Stimulated activated CD4-positive, alpha-beta T cell treated with anti-CD3 and anti-CD28 coated beads, Interleukin-12 subunit alpha, Interleukin-12 subunit beta, amount 100 ng/mL, for 4 hours (primary cell): ENCODE data around the gene TDRD10.

ENCODE experiments used
- DNase-seq: peaks from one replicate; pipeline ENCODE4 v3.0.0-alpha.2; 2020

Gene TDRD10

DNA sequence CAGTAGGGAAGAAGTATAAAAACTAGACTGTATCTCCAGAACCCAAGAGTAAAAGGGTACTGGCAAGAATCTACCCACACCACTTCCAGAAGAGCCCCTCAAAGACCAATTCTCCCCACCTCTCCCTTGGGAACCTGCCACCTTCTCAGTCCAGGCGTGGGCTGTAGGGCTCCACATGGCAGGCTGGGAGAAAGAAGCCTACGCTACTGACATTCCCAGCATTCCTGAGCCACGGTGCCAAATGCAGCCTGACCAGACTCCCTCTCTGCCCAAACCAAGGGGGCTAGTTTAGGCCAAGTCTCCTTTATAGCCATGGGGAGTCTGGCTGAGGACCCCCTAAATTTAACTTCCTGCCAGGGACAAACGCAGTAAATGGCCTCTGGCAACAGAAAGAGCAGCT lies 54.4 kb downstream of the TDRD10 start:
- DNase-seq: no peak

DNA sequence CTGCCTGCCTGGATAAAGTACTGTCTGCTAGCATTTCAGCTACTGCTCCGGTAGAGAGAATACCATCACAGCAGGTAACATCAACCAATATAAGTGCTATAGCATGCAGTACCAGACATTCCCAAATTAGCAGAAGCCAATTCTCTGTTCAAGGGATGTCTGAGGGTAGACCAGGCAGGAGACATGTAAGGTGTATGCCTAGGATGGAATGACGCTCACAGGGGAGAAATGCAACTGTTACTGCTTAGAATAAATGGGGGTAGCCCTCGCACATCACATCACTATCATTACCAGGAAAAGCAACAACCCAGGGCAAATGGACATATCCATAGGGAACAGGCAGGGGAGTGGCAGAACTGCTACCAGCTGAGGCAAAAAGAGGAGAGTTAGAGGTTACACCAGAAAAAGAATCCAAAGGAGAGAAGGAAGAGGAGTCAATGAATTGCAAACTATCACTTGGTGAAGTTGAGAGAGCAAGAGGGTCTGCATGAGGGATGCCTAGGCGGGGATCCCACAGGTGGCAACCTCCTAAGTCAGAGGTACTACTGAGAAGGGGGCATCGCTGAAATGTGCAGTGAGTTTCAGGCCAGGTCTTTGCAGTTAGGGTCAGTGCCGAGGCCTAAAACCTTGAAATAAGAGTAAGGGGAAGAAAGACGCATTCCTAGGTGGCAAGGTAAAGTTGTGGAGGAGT lies 55.4 kb downstream of the TDRD10 start:
- no peak for DNase-seq

GRCh38 chr1:154557939-154558719 lies 56.1 kb downstream of the TDRD10 start, which contains the start of gene UBE2Q1:
Gene UBE2Q1 (minus strand): TSS chr1:154558662. CDS start chr1:154558553, 109 bp downstream.
- DNase-seq: peak; percentile 30

- DNase-seq: peak; percentile 99
Measured at GRCh38 chr1:154558720-154559465, 56.9 kb downstream of the TDRD10 start.

- DNase-seq: peak; percentile 71
Measured at GRCh38 chr1:154559466-154560044, 57.5 kb downstream of the TDRD10 start.

DNA sequence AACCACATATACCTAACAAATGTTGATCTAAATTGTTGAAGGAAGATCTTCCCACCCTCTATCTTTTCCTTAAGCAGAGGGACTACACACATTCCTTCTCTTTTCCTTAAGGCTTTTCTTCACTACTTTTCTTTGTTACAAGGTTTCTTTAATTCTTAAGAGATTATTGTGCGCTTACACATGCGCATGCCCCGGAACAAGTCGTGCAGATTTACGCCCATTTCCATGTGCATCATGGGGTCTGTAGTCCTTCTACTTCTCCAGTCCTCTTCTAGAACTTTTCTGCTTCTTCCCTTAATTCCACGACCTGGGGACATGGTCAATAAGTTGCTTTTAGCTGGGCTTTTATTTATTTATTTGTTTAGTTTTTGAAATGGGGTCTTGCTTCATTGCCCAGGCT lies 63.9 kb downstream of the TDRD10 start:
- DNase-seq: no peak

DNA sequence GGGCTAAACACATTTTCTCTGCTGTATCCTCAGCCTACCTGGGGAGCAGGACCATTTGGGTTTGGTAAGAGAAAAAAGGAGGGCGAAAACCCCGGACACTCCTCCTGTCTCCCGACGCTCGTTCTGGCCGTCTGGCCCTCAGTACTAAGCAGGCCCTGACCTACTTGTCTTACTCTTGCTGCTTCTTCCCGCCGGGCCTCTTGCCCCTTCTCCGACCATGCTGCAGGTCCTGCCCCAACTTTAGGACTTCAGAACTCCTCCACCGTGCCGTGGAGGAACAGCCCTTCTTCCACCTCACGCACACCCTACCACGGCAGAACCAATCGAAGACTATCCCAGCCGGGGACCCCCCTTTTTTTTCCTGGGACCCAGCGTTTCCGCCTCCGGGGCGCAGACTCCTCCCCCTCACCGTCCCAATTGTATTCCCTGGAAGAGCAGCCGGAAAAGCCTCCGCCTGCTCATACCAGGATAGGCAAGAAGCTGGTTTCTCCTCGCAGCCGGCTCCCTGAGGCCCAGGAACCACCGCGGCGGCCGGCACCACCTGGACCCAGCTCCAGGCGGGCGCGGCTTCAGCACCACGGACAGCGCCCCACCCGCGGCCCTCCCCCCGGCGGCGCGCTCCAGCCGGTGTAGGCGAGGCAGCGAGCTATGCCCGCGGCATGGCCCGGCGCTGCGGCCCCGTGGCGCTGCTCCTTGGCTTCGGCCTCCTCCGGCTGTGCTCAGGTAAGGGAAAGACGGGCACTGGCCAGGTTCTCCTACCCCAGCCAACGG lies 65.6 kb downstream of the TDRD10 start, which contains the start of gene CHRNB2:
Gene CHRNB2, plus strand, starts transcription at position 393 of the 771 bp plus-strand sequence. Its CDS starts 267 bp downstream, at position 660.
- peak; percentile 66 for DNase-seq

DNA sequence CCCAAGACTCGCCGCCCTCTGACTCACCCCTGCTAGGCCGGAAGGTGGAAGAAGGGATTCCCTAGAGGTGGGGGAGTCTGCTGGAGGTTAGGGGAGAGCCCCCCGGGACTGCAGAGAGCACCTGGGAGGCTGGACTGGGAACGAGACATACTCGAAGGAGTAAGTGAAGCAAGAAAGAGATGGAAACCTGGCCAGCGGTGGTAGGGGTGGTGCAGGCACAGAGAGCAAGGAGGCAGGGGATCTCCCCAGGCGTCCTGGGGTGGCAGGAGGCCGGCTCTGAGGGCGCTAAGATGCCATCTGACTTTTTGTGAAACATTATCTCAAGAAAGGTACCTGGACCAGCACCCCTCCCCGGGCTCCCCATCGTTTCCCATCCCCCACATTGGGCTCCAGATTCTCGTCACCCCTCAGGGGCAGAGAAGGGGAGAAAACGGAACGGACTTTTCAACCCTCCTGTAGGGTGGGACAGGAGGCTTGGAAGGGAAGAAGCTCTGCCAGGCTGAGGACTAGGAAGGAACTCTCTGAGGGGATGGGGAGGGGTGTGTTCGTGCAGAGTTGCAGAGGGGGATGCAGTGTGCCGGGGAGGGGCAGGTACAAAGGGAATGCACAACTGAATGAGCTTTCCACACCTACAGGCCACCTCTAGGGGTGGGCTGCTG lies 66.3 kb downstream of the TDRD10 start:
- no peak for DNase-seq

DNA sequence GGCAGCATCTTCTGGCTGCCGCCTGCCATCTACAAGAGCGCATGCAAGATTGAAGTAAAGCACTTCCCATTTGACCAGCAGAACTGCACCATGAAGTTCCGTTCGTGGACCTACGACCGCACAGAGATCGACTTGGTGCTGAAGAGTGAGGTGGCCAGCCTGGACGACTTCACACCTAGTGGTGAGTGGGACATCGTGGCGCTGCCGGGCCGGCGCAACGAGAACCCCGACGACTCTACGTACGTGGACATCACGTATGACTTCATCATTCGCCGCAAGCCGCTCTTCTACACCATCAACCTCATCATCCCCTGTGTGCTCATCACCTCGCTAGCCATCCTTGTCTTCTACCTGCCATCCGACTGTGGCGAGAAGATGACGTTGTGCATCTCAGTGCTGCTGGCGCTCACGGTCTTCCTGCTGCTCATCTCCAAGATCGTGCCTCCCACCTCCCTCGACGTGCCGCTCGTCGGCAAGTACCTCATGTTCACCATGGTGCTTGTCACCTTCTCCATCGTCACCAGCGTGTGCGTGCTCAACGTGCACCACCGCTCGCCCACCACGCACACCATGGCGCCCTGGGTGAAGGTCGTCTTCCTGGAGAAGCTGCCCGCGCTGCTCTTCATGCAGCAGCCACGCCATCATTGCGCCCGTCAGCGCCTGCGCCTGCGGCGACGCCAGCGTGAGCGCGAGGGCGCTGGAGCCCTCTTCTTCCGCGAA lies 69.4 kb downstream of the TDRD10 start:
- DNase-seq: no peak

DNA sequence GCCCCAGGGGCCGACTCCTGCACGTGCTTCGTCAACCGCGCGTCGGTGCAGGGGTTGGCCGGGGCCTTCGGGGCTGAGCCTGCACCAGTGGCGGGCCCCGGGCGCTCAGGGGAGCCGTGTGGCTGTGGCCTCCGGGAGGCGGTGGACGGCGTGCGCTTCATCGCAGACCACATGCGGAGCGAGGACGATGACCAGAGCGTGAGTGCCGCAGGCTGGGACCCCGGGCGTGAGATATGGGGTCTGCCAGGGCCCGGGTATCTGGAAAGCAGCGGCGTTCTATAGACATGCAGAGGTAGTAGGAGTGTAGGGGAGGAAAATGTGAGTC lies 69.9 kb downstream of the TDRD10 start:
- DNase-seq: no peak

- DNase-seq: no peak
Measured at GRCh38 chr1:154572468-154573167, 70.6 kb downstream of the TDRD10 start.

DNA sequence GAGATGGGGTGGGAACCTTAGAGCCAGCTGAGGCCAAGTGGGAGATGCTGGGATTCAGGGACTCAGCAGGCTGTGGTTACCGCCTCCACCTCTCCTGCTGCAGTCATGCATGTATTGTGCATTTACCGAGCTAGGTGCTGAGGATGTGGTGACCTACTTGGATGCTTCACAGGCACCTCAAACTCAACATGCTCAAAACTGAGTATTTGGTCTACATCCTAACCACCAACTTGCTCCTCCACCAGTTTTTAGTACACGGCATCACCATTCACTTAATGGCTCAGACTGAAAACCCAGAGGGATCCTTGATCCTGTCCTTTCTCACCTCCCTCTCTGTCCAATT lies 71.1 kb downstream of the TDRD10 start:
- no peak for DNase-seq

- DNase-seq: no peak
Measured at GRCh38 chr1:154574716-154575115, 72.7 kb downstream of the TDRD10 start.

DNA sequence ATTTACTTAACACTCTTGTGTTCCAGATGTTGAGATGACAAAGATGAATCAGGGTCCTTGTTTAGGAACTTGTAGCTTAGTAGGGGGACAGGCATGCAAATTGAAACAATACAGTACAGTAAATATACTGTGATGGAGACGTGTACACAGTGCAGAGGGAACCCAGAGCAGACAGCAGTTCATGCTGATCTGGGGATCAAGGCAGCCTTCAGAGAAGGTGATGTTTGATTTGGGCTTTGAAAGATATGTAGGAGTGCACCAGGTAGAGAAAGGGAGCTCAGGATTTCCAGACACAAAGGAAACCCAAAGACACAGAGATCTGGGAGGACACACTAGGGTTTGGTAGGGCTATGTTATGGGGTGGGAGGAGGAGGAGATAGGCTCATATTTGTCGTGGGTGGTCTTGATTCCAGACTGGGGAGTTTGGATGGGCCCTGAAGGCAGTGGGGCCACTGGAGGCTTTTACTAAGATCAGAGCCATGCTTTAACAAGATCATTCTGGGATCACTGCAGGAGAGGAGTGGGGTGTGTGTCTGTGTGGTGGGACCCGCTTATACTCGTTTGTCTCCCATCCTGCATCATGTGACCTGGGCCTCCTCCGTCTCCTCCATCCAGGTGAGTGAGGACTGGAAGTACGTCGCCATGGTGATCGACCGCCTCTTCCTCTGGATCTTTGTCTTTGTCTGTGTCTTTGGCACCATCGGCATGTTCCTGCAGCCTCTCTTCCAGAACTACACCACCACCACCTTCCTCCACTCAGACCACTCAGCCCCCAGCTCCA lies 73.3 kb downstream of the TDRD10 start:
- no peak for DNase-seq

DNA sequence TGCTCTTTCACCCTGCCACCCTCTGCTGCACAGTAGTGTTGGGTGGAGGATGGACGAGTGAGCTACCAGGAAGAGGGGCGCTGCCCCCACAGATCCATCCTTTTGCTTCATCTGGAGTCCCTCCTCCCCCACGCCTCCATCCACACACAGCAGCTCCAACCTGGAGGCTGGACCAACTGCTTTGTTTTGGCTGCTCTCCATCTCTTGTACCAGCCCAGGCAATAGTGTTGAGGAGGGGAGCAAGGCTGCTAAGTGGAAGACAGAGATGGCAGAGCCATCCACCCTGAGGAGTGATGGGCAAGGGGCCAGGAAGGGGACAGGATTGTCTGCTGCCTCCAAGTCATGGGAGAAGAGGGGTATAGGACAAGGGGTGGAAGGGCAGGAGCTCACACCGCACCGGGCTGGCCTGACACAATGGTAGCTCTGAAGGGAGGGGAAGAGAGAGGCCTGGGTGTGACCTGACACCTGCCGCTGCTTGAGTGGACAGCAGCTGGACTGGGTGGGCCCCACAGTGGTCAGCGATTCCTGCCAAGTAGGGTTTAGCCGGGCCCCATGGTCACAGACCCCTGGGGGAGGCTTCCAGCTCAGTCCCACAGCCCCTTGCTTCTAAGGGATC lies 74.0 kb downstream of the TDRD10 start:
- no peak for DNase-seq

GRCh38 chr1:154577346-154578057 lies 75.5 kb downstream of the TDRD10 start:
- DNase-seq: no peak

GRCh38 chr1:154578058-154578418 lies 76.0 kb downstream of the TDRD10 start:
- no peak for DNase-seq

DNA sequence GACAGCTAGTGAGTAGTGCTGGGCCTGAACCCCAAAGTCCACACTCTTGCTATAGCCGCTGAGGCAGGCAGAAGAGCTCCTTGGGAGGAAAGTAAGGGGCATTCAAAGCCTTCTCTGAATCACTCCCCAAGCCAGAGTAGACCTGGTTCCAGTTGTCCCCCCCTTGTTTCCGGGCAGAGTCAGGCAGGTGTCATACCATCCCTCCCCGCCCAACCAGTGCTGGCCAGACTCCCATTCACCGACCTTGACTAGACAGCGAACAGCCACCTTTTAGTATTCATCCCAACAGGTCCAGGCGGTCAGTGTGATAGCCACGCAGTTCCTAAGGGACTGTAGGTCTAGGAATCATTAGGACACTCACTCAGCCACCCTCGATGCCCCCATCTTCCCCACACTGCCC lies 77.4 kb downstream of the TDRD10 start:
- no peak for DNase-seq

GRCh38 chr1:154581766-154582165 lies 79.7 kb downstream of the TDRD10 start:
- no peak for DNase-seq
